PC-3 (cell line): Measurements from ENCODE around the gene PCDHGB4.

ENCODE experiments used
- CTCF ChIP-seq: fragments of 300-600 bp; sonication (generic); conservative IDR thresholded peaks from 2 replicates; pipeline ENCODE4 v1.5.1; 2017; ENCODE audit warnings: antibody characterized with exemption, low read depth, mild to moderate bottlenecking, low read length
- EZH2 ChIP-seq: fragments of 300-600 bp; sonication (generic); IDR thresholded peaks from one replicate; pipeline ENCODE4 v1.6.1; 2017; ENCODE audit warnings: antibody characterized with exemption, mild to moderate bottlenecking, low read length; ENCODE audit not compliant: unreplicated experiment
- EZH2phosphoT487 ChIP-seq: fragments of 300-600 bp; sonication (generic); IDR thresholded peaks from 2 replicates; pipeline ENCODE4 v1.6.1; 2018; ENCODE audit warnings: mild to moderate bottlenecking, antibody characterized with exemption, low read length, borderline replicate concordance

GRCh38 chr5:141345327-141345726, 42.2 kb upstream of the PCDHGB4 start:
- TF ChIP-seq CTCF, result no peak
- no peak for TF ChIP-seq EZH2
- TF ChIP-seq EZH2phosphoT487, result no peak
